Measurements from ENCODE around the gene SORBS1. TPM values are rescaled to one million over a fixed set of nuclear protein-coding genes. Genes with fewer than 3 reads are reported as not detected.
A peak's percentile ranks its signal among the peaks of the same experiment; 100 is the strongest.

SORBS1 gene
- total RNA-seq, 2 donors from 2014 or later = 16.7 to 17.9 TPM

- H3K4me1 Mint-ChIP-seq = peaks cover 45% of the 10 kb centered on the region
- no peaks in the 10 kb centered on the region for H3K27me3 Mint-ChIP-seq (ENCODE audit: insufficient read depth)
- no peak overlapping the region for H3K27ac ChIP-seq (ENCODE audit: low read depth, low read length)
- 100% methylated on average over 1 of the region's 2 CpGs; no CpG with 5 or more reads in 1 of the 2 experiments for WGBS, 2 experiments (ENCODE audit: insufficient coverage in 1 of 2, insufficient read length in 1 of 2)
- H3K9ac ChIP-seq (ENCODE audit: extremely low read depth, low read length, poor library complexity, severe bottlenecking) = no peak overlapping the region
- peaks cover 72% of the 10 kb centered on the region for H3K36me3 ChIP-seq (ENCODE audit: control insufficient read depth, insufficient read depth, low read length)
- no peaks in the 10 kb centered on the region for H3K9me3 Mint-ChIP-seq
- H3K36me3 Mint-ChIP-seq (ENCODE audit: low read depth) = peaks cover 3% of the 10 kb centered on the region
- H3K4me3 ChIP-seq (ENCODE audit: low read length) = peak overlapping the region; percentile 19
- TF ChIP-seq CTCF (conservative IDR thresholded peaks at IDR 0.05) = no peak
- H3K27ac Mint-ChIP-seq = no peak overlapping the region
- peaks cover 15% of the 10 kb centered on the region for H3K4me1 ChIP-seq (ENCODE audit: control insufficient read depth, insufficient read depth, low read length)
- DNase-seq = no peak
- no peaks in the 10 kb centered on the region for H3K9me3 ChIP-seq (ENCODE audit: control insufficient read depth, low read length)
- H3K27me3 ChIP-seq (ENCODE audit: control insufficient read depth, insufficient read depth, low read length, poor library complexity, severe bottlenecking) = no peaks in the 10 kb centered on the region
- no peak overlapping the region for H3K4me3 Mint-ChIP-seq
These were observed 275.6 kb downstream of the SORBS1 start for GRCh38 chr10:95285556-95285955.

DNA sequence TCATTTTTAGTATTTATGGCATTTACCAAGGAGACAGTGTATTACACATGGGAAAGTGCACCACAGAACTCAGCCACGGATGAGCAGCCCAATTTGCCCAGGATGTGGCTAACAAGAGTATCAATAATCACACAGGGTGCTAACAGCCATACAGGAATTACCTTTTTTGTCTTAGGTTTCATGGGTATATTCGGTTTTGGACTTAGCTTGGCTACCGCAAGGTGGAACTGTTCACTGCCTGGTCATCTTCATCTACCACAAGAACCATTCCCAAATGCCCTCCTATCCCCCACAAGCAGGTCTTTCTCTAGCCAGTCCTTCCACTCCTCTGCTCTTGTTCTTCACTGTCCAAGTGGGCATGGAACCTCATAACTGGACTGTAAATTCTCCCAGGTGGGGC lies 276.4 kb downstream of the SORBS1 start:
- Histone ChIP-seq H3K9ac (ENCODE audit: extremely low read depth, low read length, poor library complexity, severe bottlenecking) (no peak overlapping the region), H3K27me3 (ENCODE audit: control insufficient read depth, insufficient read depth, low read length, poor library complexity, severe bottlenecking) (no peaks in the 10 kb centered on the region), H3K27ac (ENCODE audit: low read depth, low read length) (no peak overlapping the region), H3K9me3 (ENCODE audit: control insufficient read depth, low read length) (no peaks in the 10 kb centered on the region), H3K4me1 (ENCODE audit: control insufficient read depth, insufficient read depth, low read length) (peaks cover 15% of the 10 kb centered on the region), H3K36me3 (ENCODE audit: control insufficient read depth, insufficient read depth, low read length) (peaks cover 77% of the 10 kb centered on the region), H3K4me3 (ENCODE audit: low read length) (peak overlapping the region; percentile 19)
- peaks cover 48% of the 10 kb centered on the region for H3K4me1 Mint-ChIP-seq
- no peaks in the 10 kb centered on the region for H3K9me3 Mint-ChIP-seq
- no peaks in the 10 kb centered on the region for H3K27me3 Mint-ChIP-seq (ENCODE audit: insufficient read depth)
- peaks cover 3% of the 10 kb centered on the region for H3K36me3 Mint-ChIP-seq (ENCODE audit: low read depth)
- no peak for TF ChIP-seq CTCF (conservative IDR thresholded peaks at IDR 0.05)
- peak overlapping the region; percentile 20 for H3K27ac Mint-ChIP-seq
- DNase-seq = no peak
- no peak overlapping the region for H3K4me3 Mint-ChIP-seq
- 87 to 89% methylated on average over 3 of the region's 3 CpGs for WGBS, 2 experiments (ENCODE audit: insufficient coverage in 1 of 2, insufficient read length in 1 of 2)

- H3K27ac Mint-ChIP-seq = no peak overlapping the region
- no peaks in the 10 kb centered on the region for H3K9me3 Mint-ChIP-seq
- no peaks in the 10 kb centered on the region for H3K27me3 Mint-ChIP-seq (ENCODE audit: insufficient read depth)
- H3K4me3 Mint-ChIP-seq = no peak overlapping the region
- peaks cover 25% of the 10 kb centered on the region for H3K4me1 ChIP-seq (ENCODE audit: control insufficient read depth, insufficient read depth, low read length)
- DNase-seq = no peak
- H3K36me3 ChIP-seq (ENCODE audit: control insufficient read depth, insufficient read depth, low read length) = peaks cover 72% of the 10 kb centered on the region
- H3K4me1 Mint-ChIP-seq = peaks cover 46% of the 10 kb centered on the region
- H3K36me3 Mint-ChIP-seq (ENCODE audit: low read depth) = peaks cover 3% of the 10 kb centered on the region
- no peak for TF ChIP-seq CTCF (conservative IDR thresholded peaks at IDR 0.05)
- 95 to 96% methylated on average over 2 to 3 of the region's 3 CpGs for WGBS, 2 experiments (ENCODE audit: insufficient coverage in 1 of 2, insufficient read length in 1 of 2)
- no peak overlapping the region for H3K4me3 ChIP-seq (ENCODE audit: low read length)
- H3K27ac ChIP-seq (ENCODE audit: low read depth, low read length) = no peak overlapping the region
- H3K9ac ChIP-seq (ENCODE audit: extremely low read depth, low read length, poor library complexity, severe bottlenecking) = no peak overlapping the region
- H3K27me3 ChIP-seq (ENCODE audit: control insufficient read depth, insufficient read depth, low read length, poor library complexity, severe bottlenecking) = no peaks in the 10 kb centered on the region
- no peaks in the 10 kb centered on the region for H3K9me3 ChIP-seq (ENCODE audit: control insufficient read depth, low read length)
These were observed 279.1 kb downstream of the SORBS1 start for GRCh38 chr10:95282107-95282506.

Measured in endodermal cell (in vitro differentiated cells).